Smooth muscle cell (in vitro differentiated cells): Measurements from ENCODE around the gene BTRC. TPM values are rescaled to one million over a fixed set of nuclear protein-coding genes. Genes with fewer than 3 reads are reported as not detected.

Experiments
- DNase-seq: peaks from one replicate; lab custom pipeline; 2025; ENCODE audit not compliant: unreplicated experiment; lab: John Stamatoyannopoulos, UW
- H2AFZ ChIP-seq: fragments of 200-600 bp; sonication (generic); 2 replicates; pipeline ENCODE4 v1.6.0; 2016; ENCODE audit warnings: antibody characterized with exemption, low read depth, mild to moderate bottlenecking
- H3F3A ChIP-seq: fragments of 200-600 bp; sonication (generic); 2 replicates; pipeline ENCODE4 v1.6.0; 2017; ENCODE audit warnings: antibody characterized with exemption, low read depth
- H3K27ac ChIP-seq: fragments of 200-600 bp; sonication (generic); 2 replicates; pipeline ENCODE4 v1.5.1; 2016; ENCODE audit warnings: low read depth, mild to moderate bottlenecking
- H3K27me3 ChIP-seq: fragments of 200-600 bp; sonication (generic); 2 replicates; pipeline ENCODE4 v1.6.1; 2016; ENCODE audit warnings: low read depth, mild to moderate bottlenecking
- H3K36me3 ChIP-seq: fragments of 200-600 bp; sonication (generic); 2 replicates; pipeline ENCODE4 v1.5.1; 2016; ENCODE audit warnings: low read depth
- H3K4me1 ChIP-seq: fragments of 200-600 bp; sonication (generic); 2 replicates; pipeline ENCODE4 v1.5.1; 2016; ENCODE audit warnings: low read depth
- H3K4me2 ChIP-seq: fragments of 200-600 bp; sonication (generic); 2 replicates; pipeline ENCODE4 v1.6.0; 2016; ENCODE audit warnings: mild to moderate bottlenecking
- H3K4me3 ChIP-seq: fragments of 200-600 bp; sonication (generic); 2 replicates; pipeline ENCODE4 v1.5.1; 2016; ENCODE audit warnings: mild to moderate bottlenecking
- H3K79me2 ChIP-seq: fragments of 200-600 bp; sonication (generic); 2 replicates; pipeline ENCODE4 v1.6.0; 2016; ENCODE audit warnings: low read depth, mild to moderate bottlenecking
- H3K9ac ChIP-seq: fragments of 200-600 bp; sonication (generic); 2 replicates; pipeline ENCODE4 v1.6.0; 2016; ENCODE audit warnings: low read depth
- H3K9me3 ChIP-seq: fragments of 200-600 bp; sonication (generic); replicated peaks from 2 replicates; pipeline ENCODE4 v1.5.1; 2016; ENCODE audit warnings: low read depth
- H4K20me1 ChIP-seq: fragments of 200-600 bp; sonication (generic); 2 replicates; pipeline ENCODE4 v1.6.0; 2016; ENCODE audit warnings: low read depth
- WGBS: methylation state at CpG from one replicate; pipeline ENCODE4 v1.1.7; 2016; ENCODE audit warnings: low lambda C conversion rate; 5-methylcytosine and 5-hydroxymethylcytosine counted together
- polyA plus RNA-seq: library from polyadenylated mRNA; unstranded; fragments of >200 nt; fragmentation: Nextera tagmentation; extraction: Ambion mirVana; gene quantifications from 2 replicates; pipeline ENCODE4 v1.2.1, GENCODE V29; 2016
- total RNA-seq: library from RNA; depleted of rRNA; stranded (reverse); fragments of >200 nt; gene quantifications from 2 replicates; pipeline ENCODE4 v1.2.3, GENCODE V29; 2014
- TF ChIP-seq, protein P1 (sequence below): fragments of 200-600 bp; sonication (generic); IDR thresholded peaks from 2 replicates; pipeline ENCODE4 v1.5.1; 2017; ENCODE audit warnings: borderline replicate concordance, mild to moderate bottlenecking, antibody characterized with exemption; ENCODE audit not compliant: insufficient read depth, poor library complexity, severe bottlenecking

The BTRC gene
- total and polyA plus RNA-seq, 2 experiments from 2014 or later, result 9.6 to 16.8 TPM

GRCh38 chr10:101453791-101454718 is 100.1 kb downstream of the BTRC start:
- TF ChIP-seq, protein P1, sequence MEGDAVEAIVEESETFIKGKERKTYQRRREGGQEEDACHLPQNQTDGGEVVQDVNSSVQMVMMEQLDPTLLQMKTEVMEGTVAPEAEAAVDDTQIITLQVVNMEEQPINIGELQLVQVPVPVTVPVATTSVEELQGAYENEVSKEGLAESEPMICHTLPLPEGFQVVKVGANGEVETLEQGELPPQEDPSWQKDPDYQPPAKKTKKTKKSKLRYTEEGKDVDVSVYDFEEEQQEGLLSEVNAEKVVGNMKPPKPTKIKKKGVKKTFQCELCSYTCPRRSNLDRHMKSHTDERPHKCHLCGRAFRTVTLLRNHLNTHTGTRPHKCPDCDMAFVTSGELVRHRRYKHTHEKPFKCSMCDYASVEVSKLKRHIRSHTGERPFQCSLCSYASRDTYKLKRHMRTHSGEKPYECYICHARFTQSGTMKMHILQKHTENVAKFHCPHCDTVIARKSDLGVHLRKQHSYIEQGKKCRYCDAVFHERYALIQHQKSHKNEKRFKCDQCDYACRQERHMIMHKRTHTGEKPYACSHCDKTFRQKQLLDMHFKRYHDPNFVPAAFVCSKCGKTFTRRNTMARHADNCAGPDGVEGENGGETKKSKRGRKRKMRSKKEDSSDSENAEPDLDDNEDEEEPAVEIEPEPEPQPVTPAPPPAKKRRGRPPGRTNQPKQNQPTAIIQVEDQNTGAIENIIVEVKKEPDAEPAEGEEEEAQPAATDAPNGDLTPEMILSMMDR, result no peak
- H3F3A ChIP-seq, result peaks cover 4% of the 10 kb centered on the region
- H4K20me1 ChIP-seq, result peaks cover 99% of the 10 kb centered on the region
- no peak overlapping the region for H2AFZ ChIP-seq
- H3K27me3 ChIP-seq, result no peaks in the 10 kb centered on the region
- H3K79me2 ChIP-seq, result peaks cover 6% of the 10 kb centered on the region
- no peaks in the 10 kb centered on the region for H3K36me3 ChIP-seq
- WGBS, result 16% methylated on average over 6 of the region's 6 CpGs
- peak overlapping the region; percentile 33 for H3K27ac ChIP-seq
- no peak overlapping the region for H3K4me3 ChIP-seq
- H3K9me3 ChIP-seq, result no peaks in the 10 kb centered on the region
- peaks cover 39% of the 10 kb centered on the region for H3K4me1 ChIP-seq
- H3K4me2 ChIP-seq, result peak overlapping the region; percentile 44
- no peak for DNase-seq
- no peak overlapping the region for H3K9ac ChIP-seq

DNA sequence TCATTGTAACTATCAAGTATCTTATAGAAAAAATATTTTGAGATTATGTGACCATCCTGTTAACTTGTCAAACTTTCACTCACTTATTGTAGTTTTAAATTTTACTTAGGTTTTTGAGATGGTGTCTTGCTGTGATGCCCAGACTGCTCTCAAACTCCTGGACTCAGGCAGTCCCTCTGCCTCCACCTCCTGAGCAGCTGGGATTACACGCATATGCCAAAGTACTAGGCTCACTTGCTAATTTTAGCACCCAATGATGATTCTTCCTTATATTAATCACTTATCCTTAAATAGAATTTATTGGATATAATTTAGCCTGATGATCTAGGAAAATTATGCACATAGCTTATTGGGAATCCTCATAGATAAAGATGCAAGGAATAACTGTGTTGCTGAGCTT is 104.9 kb downstream of the BTRC start:
- no peaks in the 10 kb centered on the region for H3K36me3 ChIP-seq
- TF ChIP-seq, protein P1, result no peak
- peaks cover 3% of the 10 kb centered on the region for H3K4me1 ChIP-seq
- 88% methylated on average over 1 of the region's 1 CpG for WGBS
- H3K79me2 ChIP-seq, result no peaks in the 10 kb centered on the region
- H3K27ac ChIP-seq, result no peak overlapping the region
- H3K9me3 ChIP-seq, result no peaks in the 10 kb centered on the region
- no peak overlapping the region for H3K4me3 ChIP-seq
- H3K9ac ChIP-seq, result no peak overlapping the region
- H3K4me2 ChIP-seq, result no peak overlapping the region
- H4K20me1 ChIP-seq, result peaks cover 83% of the 10 kb centered on the region
- H3F3A ChIP-seq, result no peaks in the 10 kb centered on the region
- no peak for DNase-seq
- no peak overlapping the region for H2AFZ ChIP-seq
- no peaks in the 10 kb centered on the region for H3K27me3 ChIP-seq

DNA sequence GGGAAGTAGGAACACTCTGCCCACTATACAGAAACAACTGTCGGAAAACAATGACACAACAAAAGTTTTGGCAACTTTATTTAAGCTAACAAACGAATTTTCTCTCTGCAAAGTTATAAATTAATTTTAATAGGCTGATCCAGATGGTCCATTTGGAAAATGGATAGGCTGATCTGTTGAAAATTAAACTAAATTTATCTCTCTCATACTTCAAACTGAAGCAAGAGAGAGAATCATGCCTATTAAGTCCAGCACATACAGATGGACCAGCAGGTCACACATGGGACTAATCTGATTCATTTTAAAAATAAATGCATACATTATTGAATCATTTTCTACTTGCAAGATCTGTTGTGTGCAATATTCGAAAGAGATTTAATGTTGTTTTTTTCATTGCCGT is 110.1 kb downstream of the BTRC start:
- no peak for DNase-seq
- 93% methylated on average over 4 of the region's 4 CpGs for whole genome bisulfite sequencing
- Histone ChIP-seq H3K36me3 (no peaks in the 10 kb centered on the region), H3K27me3 (no peaks in the 10 kb centered on the region), H3K4me1 (peaks cover 33% of the 10 kb centered on the region), H3K4me2 (no peak overlapping the region), H2AFZ (no peak overlapping the region), H3K4me3 (no peak overlapping the region), H3K9ac (no peak overlapping the region), H3K27ac (no peak overlapping the region), H3K79me2 (no peaks in the 10 kb centered on the region), H3F3A (no peaks in the 10 kb centered on the region), H4K20me1 (peaks cover 69% of the 10 kb centered on the region), H3K9me3 (no peaks in the 10 kb centered on the region)
- TF ChIP-seq, protein P1, result no peak
